HL-60 (cell line): ENCODE measurements around the gene NCBP2L.

ENCODE experiments used
- DNase-seq, 2 experiments: peaks; one replicate each; pipeline ENCODE4 v3.0.0-alpha.2; 2010 to 2020; ENCODE audit warnings: low read depth in 1 of 2, low spot score in 1 of 2
- H3K27ac ChIP-seq: fragments of 250-450 bp; sonication (Bioruptor Pico); replicated peaks from 2 replicates; pipeline ENCODE4 v1.5.1; 2020; ENCODE audit warnings: mild to moderate bottlenecking, moderate library complexity
- H3K27me3 ChIP-seq: fragments of 250-450 bp; sonication (Bioruptor Pico); 2 replicates; pipeline ENCODE4 v1.5.1; 2021; ENCODE audit warnings: mild to moderate bottlenecking, moderate library complexity; ENCODE audit not compliant: insufficient read depth, poor library complexity, severe bottlenecking
- H3K4me3 ChIP-seq: replicated peaks from 2 replicates; pipeline ENCODE4 v1.5.1; 2011; ENCODE audit warnings: mild to moderate bottlenecking, control low read depth, low read length; ENCODE audit not compliant: insufficient read depth
- CTCF ChIP-seq: IDR thresholded peaks from one replicate; pipeline ENCODE4 v1.5.1; 2011; ENCODE audit warnings: low read length, control low read depth, inconsistent platforms; ENCODE audit not compliant: insufficient read depth
- GABPA ChIP-seq: IDR thresholded peaks from 2 replicates; pipeline ENCODE4 v1.6.1; 2012; ENCODE audit warnings: low read depth
- POLR2AphosphoS5 ChIP-seq: IDR thresholded peaks from 2 replicates; pipeline ENCODE4 v1.6.1; 2012; ENCODE audit warnings: low read depth
- REST ChIP-seq: IDR thresholded peaks from 2 replicates; pipeline ENCODE4 v1.6.1; 2012; ENCODE audit warnings: low read depth; ENCODE audit not compliant: insufficient replicate concordance
- SPI1 ChIP-seq: IDR thresholded peaks from 2 replicates; pipeline ENCODE4 v1.6.1; 2012; ENCODE audit warnings: low read depth, mild to moderate bottlenecking, borderline replicate concordance

Gene NCBP2L

GRCh38 chrX:107744868-107745267, 32.7 kb upstream of the NCBP2L start:
- TF ChIP-seq REST (no peak), POLR2AphosphoS5 (no peak), CTCF (no peak), GABPA (no peak)
- no peak for DNase-seq
- Histone ChIP-seq H3K4me3 (no peak overlapping the region), H3K27me3 (no peaks in the 10 kb centered on the region), H3K27ac (no peak overlapping the region)

GRCh38 chrX:107747596-107748161, 29.9 kb upstream of the NCBP2L start:
- no peak overlapping the region for H3K27ac ChIP-seq
- H3K4me3 ChIP-seq: no peak overlapping the region
- no peak for TF ChIP-seq SPI1
- no peak for TF ChIP-seq GABPA
- H3K27me3 ChIP-seq: no peaks in the 10 kb centered on the region
- DNase-seq: no peak

GRCh38 chrX:107748506-107748905, 29.0 kb upstream of the NCBP2L start:
- no peak overlapping the region for H3K27ac ChIP-seq
- TF ChIP-seq CTCF: no peak
- TF ChIP-seq SPI1: no peak
- no peak for TF ChIP-seq REST
- no peak overlapping the region for H3K4me3 ChIP-seq
- DNase-seq: no peak
- H3K27me3 ChIP-seq: no peaks in the 10 kb centered on the region

- TF ChIP-seq POLR2AphosphoS5: no peak
- H3K27me3 ChIP-seq: no peaks in the 10 kb centered on the region
- H3K27ac ChIP-seq: no peak overlapping the region
- DNase-seq: no peak
- no peak overlapping the region for H3K4me3 ChIP-seq
Measured at GRCh38 chrX:107750263-107750662, 27.3 kb upstream of the NCBP2L start.

GRCh38 chrX:107750861-107751445, 26.6 kb upstream of the NCBP2L start:
- Histone ChIP-seq H3K27me3 (no peaks in the 10 kb centered on the region), H3K4me3 (no peak overlapping the region), H3K27ac (no peak overlapping the region)
- no peak for DNase-seq
- no peak for TF ChIP-seq CTCF
- TF ChIP-seq POLR2AphosphoS5: no peak
- TF ChIP-seq REST: no peak
- TF ChIP-seq GABPA: no peak
- no peak for TF ChIP-seq SPI1
